NOMO-1 treated with DMSO at 0.1 percent for 48 hours (cell line): ENCODE data around the gene RTN4R.
"Not testable (repeated sequence)": the region's sequence is repeated elsewhere in the genome, so short reads cannot be mapped to it uniquely, and the experiment has no call there.

Experiments used
- DNase-seq: peaks from one replicate; lab custom pipeline; 2025; ENCODE audit not compliant: unreplicated experiment; lab: John Stamatoyannopoulos, UW

RTN4R gene

GRCh38 chr22:20289182-20290044 lies 21.3 kb upstream of the RTN4R start:
- DNase-seq, result not testable (repeated sequence)

- DNase-seq, result not testable (repeated sequence)
These were observed 18.8 kb upstream of the RTN4R start for GRCh38 chr22:20286784-20287423.

DNA sequence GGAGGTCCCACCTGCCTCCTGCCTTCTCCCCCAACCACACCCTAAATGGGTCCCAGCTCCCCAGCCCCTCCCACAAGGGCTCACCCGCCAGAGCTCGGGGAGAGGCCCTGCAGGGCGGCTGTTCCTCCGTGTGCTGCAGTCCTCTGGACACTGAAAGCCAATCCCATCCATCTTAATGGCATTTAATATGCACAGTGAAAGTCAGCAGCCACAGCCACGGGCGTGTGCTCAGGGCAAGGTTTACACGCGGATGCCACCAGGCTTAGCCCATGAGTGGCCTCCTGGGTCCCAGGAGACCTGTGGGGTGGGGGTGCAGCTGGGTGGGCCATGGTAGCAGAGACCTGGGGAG lies 18.2 kb upstream of the RTN4R start:
- DNase-seq, result not testable (repeated sequence)

DNA sequence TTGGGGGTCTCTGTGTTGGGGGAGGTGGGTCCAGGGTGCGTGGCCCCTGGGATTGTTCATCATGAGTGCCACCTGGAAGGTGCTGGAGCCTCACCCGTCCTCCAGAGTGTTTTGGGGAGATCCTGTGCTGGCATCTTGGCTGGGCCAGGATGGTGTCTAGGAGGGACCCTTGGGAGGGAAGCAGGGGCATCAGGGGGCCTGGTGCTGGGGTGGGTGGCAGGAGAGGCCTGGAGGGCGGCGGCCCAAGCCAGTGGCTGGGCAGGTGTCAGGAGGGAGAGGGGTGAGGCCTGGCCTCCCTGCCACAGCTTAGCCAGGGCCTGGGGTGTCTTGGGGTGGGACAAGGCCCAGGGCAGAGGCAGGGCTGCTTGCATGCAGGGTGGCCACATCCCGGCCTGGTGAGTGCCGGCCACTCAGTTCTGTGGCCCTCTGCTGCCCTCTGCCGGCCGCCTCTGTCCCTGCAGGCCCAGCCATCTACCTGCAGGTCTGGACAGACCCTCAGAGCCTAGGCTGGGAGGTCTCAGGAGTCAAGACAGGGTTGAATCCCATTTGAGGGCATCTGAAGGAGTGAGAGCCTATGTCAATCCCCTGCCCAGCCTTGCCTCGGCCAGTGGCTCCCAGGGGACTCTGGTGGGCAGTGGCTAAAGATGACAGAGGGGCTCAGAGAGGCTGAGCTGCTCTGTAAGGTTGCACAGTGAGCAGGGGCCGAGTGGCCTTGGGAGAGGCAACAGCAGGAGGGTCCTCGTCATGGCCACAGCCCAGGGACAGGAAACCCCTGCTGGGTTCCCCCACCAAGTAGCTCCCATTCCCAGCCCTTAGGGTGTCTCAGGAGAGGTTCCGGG lies 17.6 kb upstream of the RTN4R start:
- DNase-seq, result peak; percentile 29

- no peak for DNase-seq
These were observed 16.5 kb upstream of the RTN4R start for GRCh38 chr22:20284471-20285086.

DNA sequence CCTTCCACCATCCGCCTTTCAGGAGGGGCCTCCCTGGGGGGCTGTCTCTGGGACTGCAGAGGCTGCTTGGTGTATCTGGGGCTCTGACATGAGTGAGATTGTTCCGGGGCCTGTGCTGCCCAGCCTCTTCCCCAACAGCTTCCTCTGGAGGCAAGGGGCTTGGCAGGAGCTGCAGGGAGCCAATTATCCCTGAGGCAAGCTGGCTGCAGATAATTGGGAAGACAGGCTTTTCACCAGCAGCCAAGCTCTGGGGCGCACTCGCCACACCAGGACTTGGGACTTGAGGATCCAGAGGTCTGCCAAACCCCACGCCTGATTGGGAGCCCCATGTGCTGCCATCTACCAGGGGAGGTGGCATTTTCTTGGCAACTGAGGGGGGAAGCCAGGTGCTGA lies 15.6 kb upstream of the RTN4R start:
- no peak for DNase-seq

DNA sequence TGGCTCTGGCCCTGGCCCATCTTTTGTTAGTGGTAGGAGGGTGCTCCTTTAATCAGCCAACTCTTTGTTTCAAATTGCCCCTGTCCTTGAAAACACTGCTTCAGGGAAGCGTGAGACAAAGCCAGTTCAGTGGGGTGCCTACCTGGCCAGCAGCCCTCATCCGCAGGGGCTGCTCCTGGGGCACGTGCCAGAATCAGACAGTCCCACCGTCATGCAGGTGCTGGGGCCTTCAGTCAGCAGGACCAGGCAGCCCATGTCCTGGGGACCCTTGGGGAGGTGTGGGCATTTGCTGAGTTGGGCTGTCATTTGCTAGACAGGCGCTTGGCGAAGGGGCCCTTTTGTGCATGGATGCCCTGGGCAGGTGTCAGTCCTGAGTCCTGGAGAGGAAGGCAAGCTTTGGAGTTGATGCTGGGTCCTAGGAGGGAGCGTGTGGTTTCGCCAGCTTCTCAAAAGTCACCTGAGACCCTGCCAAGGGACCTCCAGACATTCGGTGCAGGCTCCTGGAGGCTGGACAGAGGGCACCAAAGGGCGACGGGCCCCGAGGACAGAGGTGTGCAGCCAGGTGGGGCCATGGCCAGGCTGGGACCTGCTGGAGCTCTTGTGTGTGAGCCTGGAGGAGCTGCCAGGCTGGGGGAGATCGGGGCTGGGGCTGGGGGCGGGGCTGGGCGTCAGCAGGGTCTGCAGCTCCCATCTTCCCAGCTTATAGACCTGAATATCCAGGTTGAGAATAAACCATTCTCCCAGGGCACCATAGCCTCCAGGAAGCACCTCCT lies 15.0 kb upstream of the RTN4R start:
- DNase-seq, result no peak

- no peak for DNase-seq
These were observed 13.8 kb upstream of the RTN4R start for GRCh38 chr22:20281891-20282290.

DNA sequence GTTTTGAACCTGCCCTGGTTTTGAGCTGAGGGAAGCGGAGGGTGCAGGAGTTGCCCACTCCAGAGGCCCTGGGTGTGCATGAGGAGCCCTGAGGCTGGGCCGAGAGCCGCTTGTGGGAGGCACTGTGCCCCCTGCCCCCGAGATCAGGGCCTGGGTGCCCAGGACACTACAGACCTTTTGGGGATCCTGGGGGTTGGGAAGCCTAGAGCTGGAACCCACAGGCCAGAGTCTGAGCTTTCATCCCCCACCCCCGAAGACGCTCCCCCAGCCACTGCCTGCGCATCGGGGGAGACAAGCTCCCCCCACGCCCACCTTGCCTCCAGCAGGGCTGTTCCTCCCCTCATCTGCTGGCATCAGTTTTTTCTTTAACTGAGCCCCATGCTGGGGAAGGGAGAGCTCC lies 13.4 kb upstream of the RTN4R start:
- DNase-seq, result not testable (repeated sequence)

- DNase-seq, result no peak
These were observed 12.7 kb upstream of the RTN4R start for GRCh38 chr22:20280866-20281265.

DNA sequence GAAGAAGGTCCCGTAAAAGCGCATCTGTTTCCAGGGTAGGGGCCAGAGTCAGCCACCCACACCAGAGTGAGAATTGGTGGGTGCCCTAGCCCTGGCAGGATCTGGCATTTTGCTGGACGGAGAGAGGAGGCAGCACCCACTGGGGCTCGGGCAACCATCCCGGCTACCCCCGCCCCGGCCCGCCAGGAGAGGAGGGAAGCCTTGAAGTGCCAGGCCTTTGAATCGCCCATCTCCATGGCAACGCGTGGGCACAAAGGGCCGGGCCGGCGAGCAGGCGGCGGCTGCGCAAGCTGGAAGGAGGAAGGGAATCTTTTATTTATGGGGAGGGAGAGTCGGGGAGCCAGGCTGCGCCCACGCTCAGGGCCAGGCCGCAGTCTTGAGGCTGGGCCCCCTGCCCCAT lies 12.0 kb upstream of the RTN4R start:
- not testable (repeated sequence) for DNase-seq

DNA sequence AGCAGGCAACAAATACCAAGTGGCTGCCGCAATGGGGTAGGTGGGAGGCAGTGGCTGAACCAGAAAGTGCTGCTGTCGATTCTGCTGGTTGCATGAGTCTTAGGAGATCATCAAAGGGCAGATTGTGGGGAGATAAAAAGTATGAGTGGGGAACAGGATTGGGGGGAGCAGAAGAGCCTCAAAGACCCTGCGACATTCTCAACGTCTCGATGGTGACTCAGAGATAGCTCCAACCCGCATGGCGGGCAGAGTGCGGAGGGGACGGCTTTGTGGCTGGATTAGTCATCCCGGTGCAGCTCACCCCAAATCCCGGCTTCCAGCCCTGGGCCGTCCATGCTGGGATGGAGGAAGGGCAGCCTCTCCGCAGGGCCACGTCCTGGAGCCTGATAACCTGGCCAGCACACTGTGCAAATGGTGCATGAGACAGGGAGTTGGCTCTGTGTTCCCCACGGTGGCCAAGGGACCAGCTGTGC lies 11.6 kb upstream of the RTN4R start:
- no peak for DNase-seq

DNA sequence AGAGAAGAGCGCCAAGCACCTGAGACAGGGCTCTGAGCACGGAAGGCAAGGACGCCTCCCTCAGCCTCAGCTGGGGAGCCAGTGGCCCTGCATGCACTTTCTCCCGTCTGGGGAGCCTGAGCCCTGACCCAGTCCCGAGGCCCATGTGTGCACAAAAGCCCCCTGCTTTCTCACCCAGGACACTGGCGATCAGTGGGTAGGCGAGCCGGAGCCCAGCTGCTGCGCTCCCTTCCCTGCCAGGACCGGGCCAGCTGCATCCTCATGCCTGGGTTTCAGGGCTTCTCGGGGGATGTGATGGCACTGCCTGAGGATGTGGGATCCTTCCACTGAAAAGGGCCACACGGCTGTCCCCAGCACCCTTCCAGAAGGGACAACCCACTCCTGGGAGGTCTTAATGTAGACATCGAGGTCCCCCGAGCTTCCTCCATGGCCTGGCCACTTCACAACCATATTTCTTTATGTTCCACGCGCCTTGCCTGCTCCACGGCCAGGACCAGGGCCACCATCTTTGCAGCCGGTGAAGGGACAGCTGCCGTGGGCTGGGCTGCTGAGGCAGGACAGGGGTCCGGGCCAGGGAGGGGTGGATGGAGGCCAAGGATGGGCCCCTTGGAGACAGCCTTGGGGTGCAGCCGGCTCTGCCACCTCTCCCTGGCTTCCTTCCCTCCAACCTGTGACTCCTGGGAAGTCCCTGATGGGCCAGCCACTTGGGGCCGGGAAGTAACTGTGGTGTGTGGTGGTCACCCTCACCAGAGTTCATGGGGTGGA lies 10.8 kb upstream of the RTN4R start:
- not testable (repeated sequence) for DNase-seq

DNA sequence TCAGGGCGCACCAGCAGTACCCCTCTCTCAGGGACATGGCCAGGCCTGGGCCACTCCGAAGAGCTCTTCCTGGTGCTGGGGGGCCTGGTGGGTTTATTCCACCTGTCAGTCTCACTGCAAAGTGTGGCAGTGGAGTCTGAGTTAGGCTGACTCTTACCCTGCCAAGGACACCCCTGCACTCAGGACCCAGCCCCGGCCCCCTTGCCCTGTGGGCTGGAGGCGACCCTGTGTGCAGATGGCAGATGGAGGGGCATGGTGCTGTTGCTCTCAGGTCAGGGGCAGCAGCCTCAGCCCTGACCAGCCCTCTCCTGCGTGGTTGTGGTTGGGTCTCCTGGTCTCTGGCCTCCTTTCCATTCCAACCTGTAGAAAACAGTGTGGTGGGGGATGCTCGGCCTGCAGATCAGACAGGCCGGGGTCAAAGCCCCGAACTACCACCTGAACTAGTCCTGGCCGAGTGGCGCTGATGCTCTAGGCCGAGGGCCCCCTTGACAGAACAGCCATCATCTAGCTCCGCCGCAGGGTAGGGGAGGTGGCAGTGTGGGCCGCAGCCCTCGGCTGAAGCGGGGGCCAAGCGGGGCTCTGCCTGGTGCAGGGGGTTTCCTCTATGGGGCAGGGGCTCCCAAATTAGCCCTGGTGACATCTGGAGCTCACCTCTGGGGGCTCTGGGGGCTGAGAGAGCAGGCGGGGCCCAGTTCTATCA lies 10.0 kb upstream of the RTN4R start:
- DNase-seq, result not testable (repeated sequence)

DNA sequence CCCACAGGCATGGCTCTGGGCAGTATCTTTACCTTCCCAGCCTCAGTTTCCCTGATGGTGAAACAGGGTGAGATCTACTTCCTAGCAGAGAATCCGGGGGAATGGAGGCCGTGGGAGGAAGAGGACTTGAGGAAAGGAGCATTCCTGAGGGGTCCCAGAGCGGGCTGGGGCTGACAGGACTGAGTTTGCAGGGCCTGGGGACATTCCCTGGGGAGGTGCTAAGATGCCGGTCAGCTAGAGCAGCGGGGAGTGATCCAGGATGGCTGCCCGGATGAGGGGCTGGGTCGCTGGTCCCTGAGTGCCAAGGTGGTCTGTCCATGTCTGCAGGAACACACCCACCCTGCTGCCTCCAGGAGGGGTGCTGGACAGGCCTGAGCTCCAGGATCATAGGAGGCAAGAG lies 8.3 kb upstream of the RTN4R start:
- no peak for DNase-seq

- no peak for DNase-seq
These were observed 7.7 kb upstream of the RTN4R start for GRCh38 chr22:20275836-20276235.

- DNase-seq, result not testable (repeated sequence)
These were observed 7.2 kb upstream of the RTN4R start for GRCh38 chr22:20275325-20275724.

DNA sequence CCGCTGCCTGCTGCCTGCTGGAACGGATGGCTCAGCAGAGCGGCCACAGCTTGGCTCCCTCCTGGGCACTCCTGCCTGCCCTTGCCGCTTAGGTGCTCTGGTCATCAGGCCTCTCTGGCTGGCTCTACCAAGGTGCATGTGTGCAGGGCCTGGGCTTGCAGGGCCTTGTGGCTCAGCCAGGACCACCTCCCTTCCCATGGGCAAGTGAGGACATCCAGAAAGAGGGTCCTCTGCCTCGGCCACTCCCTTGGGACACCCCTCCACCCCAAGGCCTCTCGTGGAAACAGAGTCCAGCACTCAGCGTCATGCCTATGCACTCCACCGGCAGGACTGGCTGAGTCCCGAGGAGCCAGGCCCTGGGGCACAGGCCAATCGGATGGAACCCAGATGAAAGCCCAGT lies 6.3 kb upstream of the RTN4R start:
- not testable (repeated sequence) for DNase-seq

DNA sequence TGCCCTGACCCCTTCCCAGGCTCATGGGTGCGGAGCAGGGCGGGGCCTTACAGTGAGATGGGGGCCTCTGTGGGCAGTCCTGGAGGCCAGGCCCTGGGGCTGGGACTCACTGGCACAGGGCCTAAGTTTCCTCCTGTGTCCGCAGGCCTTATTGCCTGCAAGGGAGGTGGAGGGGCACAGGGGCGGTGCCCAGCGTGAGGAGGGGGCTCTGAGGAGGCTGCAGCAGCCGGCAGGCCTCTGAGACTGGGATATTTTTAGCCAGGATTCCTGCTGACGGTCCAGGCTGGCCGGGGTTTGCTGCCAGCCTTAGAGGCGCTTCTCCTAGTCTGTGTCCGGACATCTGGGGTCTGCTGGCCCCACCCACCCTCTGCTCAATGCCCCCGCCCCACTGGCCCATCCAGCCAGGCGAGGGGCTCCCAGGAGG lies 5.7 kb upstream of the RTN4R start:
- no peak for DNase-seq
